Fibroblast of villous mesenchyme (primary cell): Measurements from ENCODE around the gene FASTKD2. TPM values are rescaled to one million over a fixed set of nuclear protein-coding genes. Genes with fewer than 3 reads are reported as not detected.

Experiments used
- DNase-seq: peaks from one replicate; pipeline ENCODE4 v3.0.0-alpha.2; 2010; ENCODE audit warnings: low read depth
- H3K4me3 ChIP-seq: 2 replicates; pipeline ENCODE4 v1.5.1; 2011; ENCODE audit warnings: low read depth, mild to moderate bottlenecking, low read length
- CTCF ChIP-seq: IDR thresholded peaks from 2 replicates; pipeline ENCODE4 v1.5.1; 2012; ENCODE audit warnings: low read depth, mild to moderate bottlenecking, low read length; ENCODE audit not compliant: insufficient read depth
- total RNA-seq: library from RNA; depleted of rRNA; stranded (reverse); fragments of >200 nt; gene quantifications from 2 replicates; pipeline ENCODE4 v1.2.3, GENCODE V29; 2012

FASTKD2 gene
- total RNA-seq = 34.1 and 53.5 TPM in 2 replicates

GRCh38 chr2:206765242-206766056 is at the start of gene FASTKD2, which contains the start of gene MDH1B:
TSS of gene FASTKD2 (plus strand) at chr2:206765606. CDS start at chr2:206766694, 1,088 bp downstream.
TSS of gene MDH1B (minus strand) at chr2:206765328. CDS start at chr2:206765271, 57 bp downstream.
- peak; percentile 97 for DNase-seq
- peak within 1 kb of the TSS; percentile 88 for H3K4me3 ChIP-seq
- no peak for TF ChIP-seq CTCF

GRCh38 chr2:206716623-206717022 is 48.8 kb upstream of the FASTKD2 start:
- no peak for TF ChIP-seq CTCF
- DNase-seq = no peak
- H3K4me3 ChIP-seq = no peak overlapping the region

- no peak for TF ChIP-seq CTCF
- no peak for DNase-seq
These were observed 47.1 kb upstream of the FASTKD2 start, which contains the start of gene DYTN for GRCh38 chr2:206718296-206718695. TSS of gene DYTN (minus strand) at chr2:206718396. CDS start at chr2:206718279, 117 bp downstream.

GRCh38 chr2:206721256-206721920 is 44.0 kb upstream of the FASTKD2 start:
- H3K4me3 ChIP-seq = no peak overlapping the region
- no peak for DNase-seq
- no peak for TF ChIP-seq CTCF

More at GRCh38 chr2:206718296-206718695, 47.1 kb upstream of the FASTKD2 start, which contains the start of gene DYTN:
- H3K4me3 ChIP-seq = no peak within 1 kb of the TSS

GRCh38 chr2:206723288-206723687 is 42.1 kb upstream of the FASTKD2 start:
- DNase-seq = no peak
- no peak for TF ChIP-seq CTCF
- no peak overlapping the region for H3K4me3 ChIP-seq

- no peak for TF ChIP-seq CTCF
- no peak overlapping the region for H3K4me3 ChIP-seq
- no peak for DNase-seq
These were observed 38.1 kb upstream of the FASTKD2 start for GRCh38 chr2:206727287-206727686.
